SK-N-MC (cell line): Measurements from ENCODE around the gene RELN.

ENCODE experiments used
- EZH2 ChIP-seq: fragments of 200-600 bp; sonication (generic); IDR thresholded peaks from one replicate; pipeline ENCODE4 v1.6.1; 2017; ENCODE audit warnings: antibody characterized with exemption
- POLR2AphosphoS5 ChIP-seq: IDR thresholded peaks from 2 replicates; pipeline ENCODE4 v1.6.1; 2012; ENCODE audit warnings: mild to moderate bottlenecking, low read depth, low read length, borderline replicate concordance

DNA sequence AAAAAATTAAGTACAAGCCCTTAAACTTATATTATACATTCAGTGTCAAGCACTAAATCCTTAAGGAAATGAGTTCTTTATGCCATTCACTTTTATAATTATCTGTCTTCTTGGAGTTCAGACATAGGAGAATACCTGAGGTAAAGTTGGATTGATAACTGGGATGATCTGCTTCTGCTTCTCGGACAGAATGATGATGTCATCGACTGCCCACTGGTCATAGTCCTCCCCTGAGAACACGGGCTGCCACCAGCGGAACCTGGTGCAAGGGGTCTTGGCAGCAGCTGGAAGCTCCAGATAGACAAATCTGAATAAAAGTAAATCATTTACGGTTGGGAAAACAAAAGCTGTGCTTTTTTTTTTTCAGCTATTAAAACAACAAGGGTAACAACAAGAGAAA lies 395.3 kb downstream of the RELN start:
- no peak for TF ChIP-seq EZH2
- TF ChIP-seq POLR2AphosphoS5 = no peak
